ENCODE data around the gene ACCSL. TPM values are rescaled to one million over a fixed set of nuclear protein-coding genes. Genes with fewer than 3 reads are reported as not detected.

The ACCSL gene
- polyA plus RNA-seq, 3 donors: 0.07 to 0.08 TPM; not detected in 1

GRCh38 chr11:44043157-44043556 lies 4.6 kb upstream of the ACCSL start:
- DNase-seq (ENCODE audit: extremely low read depth in 1 of 11, low read depth in 9 of 11, low spot score in 4 of 11): no peak

- no peak for DNase-seq (ENCODE audit: extremely low read depth in 1 of 11, low read depth in 9 of 11, low spot score in 4 of 11)
These were observed 1.6 kb upstream of the ACCSL start for GRCh38 chr11:44046182-44046581.

- no peak for DNase-seq (ENCODE audit: extremely low read depth in 1 of 11, low read depth in 9 of 11, low spot score in 4 of 11)
These were observed 483 bp upstream of the ACCSL start for GRCh38 chr11:44047298-44047697.

- no peak for DNase-seq (ENCODE audit: extremely low read depth in 1 of 11, low read depth in 9 of 11, low spot score in 4 of 11)
These were observed 2.1 kb downstream of the ACCSL start for GRCh38 chr11:44049832-44050231.

GRCh38 chr11:44051171-44051570 lies 3.4 kb downstream of the ACCSL start:
- DNase-seq (ENCODE audit: extremely low read depth in 1 of 11, low read depth in 9 of 11, low spot score in 4 of 11): no peak

GRCh38 chr11:44057340-44057739 lies 9.6 kb downstream of the ACCSL start:
- DNase-seq (ENCODE audit: extremely low read depth in 1 of 11, low read depth in 9 of 11, low spot score in 4 of 11): no peak

GRCh38 chr11:44058275-44058674 lies 10.5 kb downstream of the ACCSL start:
- DNase-seq (ENCODE audit: extremely low read depth in 1 of 11, low read depth in 9 of 11, low spot score in 4 of 11): no peak

- peak in 3 of 11 donors; percentile 1 to 3 (median 2) for DNase-seq (ENCODE audit: extremely low read depth in 1 of 11, low read depth in 9 of 11, low spot score in 4 of 11)
These were observed 17.4 kb downstream of the ACCSL start for GRCh38 chr11:44065161-44065661.

- peak; percentile 85 to 93 (median 89) for DNase-seq (ENCODE audit: extremely low read depth in 1 of 11, low read depth in 9 of 11, low spot score in 4 of 11)
These were observed 18.3 kb downstream of the ACCSL start, which contains the start of gene ACCS for GRCh38 chr11:44065841-44066731. Gene ACCS, plus strand, starts transcription at chr11:44066270. Its CDS starts 1,358 bp downstream, at chr11:44067628.

GRCh38 chr11:44066732-44067141 lies 19.0 kb downstream of the ACCSL start:
- DNase-seq (ENCODE audit: extremely low read depth in 1 of 11, low read depth in 9 of 11, low spot score in 4 of 11): peak in 2 of 11 donors; percentile 2 to 7

- no peak for DNase-seq (ENCODE audit: extremely low read depth in 1 of 11, low read depth in 9 of 11, low spot score in 4 of 11)
These were observed 19.5 kb downstream of the ACCSL start for GRCh38 chr11:44067266-44067665.

- no peak for DNase-seq (ENCODE audit: extremely low read depth in 1 of 11, low read depth in 9 of 11, low spot score in 4 of 11)
These were observed 20.4 kb downstream of the ACCSL start for GRCh38 chr11:44068180-44068579.

- DNase-seq (ENCODE audit: extremely low read depth in 1 of 11, low read depth in 9 of 11, low spot score in 4 of 11): no peak
These were observed 23.4 kb downstream of the ACCSL start for GRCh38 chr11:44071157-44071556.

GRCh38 chr11:44072757-44073658 lies 25.2 kb downstream of the ACCSL start:
- no peak for DNase-seq (ENCODE audit: extremely low read depth in 1 of 11, low read depth in 9 of 11, low spot score in 4 of 11)

GRCh38 chr11:44078794-44079193 lies 31.0 kb downstream of the ACCSL start:
- DNase-seq (ENCODE audit: extremely low read depth in 1 of 11, low read depth in 9 of 11, low spot score in 4 of 11): no peak

GRCh38 chr11:44079376-44079775 lies 31.6 kb downstream of the ACCSL start:
- no peak for DNase-seq (ENCODE audit: extremely low read depth in 1 of 11, low read depth in 9 of 11, low spot score in 4 of 11)

- no peak for DNase-seq (ENCODE audit: extremely low read depth in 1 of 11, low read depth in 9 of 11, low spot score in 4 of 11)
These were observed 33.2 kb downstream of the ACCSL start for GRCh38 chr11:44080951-44081350.

GRCh38 chr11:44082645-44083044 lies 34.9 kb downstream of the ACCSL start:
- DNase-seq (ENCODE audit: extremely low read depth in 1 of 11, low read depth in 9 of 11, low spot score in 4 of 11): no peak

GRCh38 chr11:44083433-44083832 lies 35.7 kb downstream of the ACCSL start:
- no peak for DNase-seq (ENCODE audit: extremely low read depth in 1 of 11, low read depth in 9 of 11, low spot score in 4 of 11)

- DNase-seq (ENCODE audit: extremely low read depth in 1 of 11, low read depth in 9 of 11, low spot score in 4 of 11): no peak
These were observed 36.1 kb downstream of the ACCSL start for GRCh38 chr11:44083906-44084305.

Data from renal cortex interstitium (tissue), 11 donors.